Measurements from ENCODE around the gene GLMN.

Gene GLMN, protein sequence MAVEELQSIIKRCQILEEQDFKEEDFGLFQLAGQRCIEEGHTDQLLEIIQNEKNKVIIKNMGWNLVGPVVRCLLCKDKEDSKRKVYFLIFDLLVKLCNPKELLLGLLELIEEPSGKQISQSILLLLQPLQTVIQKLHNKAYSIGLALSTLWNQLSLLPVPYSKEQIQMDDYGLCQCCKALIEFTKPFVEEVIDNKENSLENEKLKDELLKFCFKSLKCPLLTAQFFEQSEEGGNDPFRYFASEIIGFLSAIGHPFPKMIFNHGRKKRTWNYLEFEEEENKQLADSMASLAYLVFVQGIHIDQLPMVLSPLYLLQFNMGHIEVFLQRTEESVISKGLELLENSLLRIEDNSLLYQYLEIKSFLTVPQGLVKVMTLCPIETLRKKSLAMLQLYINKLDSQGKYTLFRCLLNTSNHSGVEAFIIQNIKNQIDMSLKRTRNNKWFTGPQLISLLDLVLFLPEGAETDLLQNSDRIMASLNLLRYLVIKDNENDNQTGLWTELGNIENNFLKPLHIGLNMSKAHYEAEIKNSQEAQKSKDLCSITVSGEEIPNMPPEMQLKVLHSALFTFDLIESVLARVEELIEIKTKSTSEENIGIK

GRCh38 chr1:92298573-92299476 is at the start of gene GLMN, which contains the start of gene RPAP2:
Gene GLMN (minus strand): TSS chr1:92298987. CDS start chr1:92297999, 988 bp downstream.
Gene RPAP2 (plus strand): TSS chr1:92299059. CDS start chr1:92299074, 15 bp downstream.
- DNase-seq (ENCODE audit: low read depth) = peak; percentile 54

DNA sequence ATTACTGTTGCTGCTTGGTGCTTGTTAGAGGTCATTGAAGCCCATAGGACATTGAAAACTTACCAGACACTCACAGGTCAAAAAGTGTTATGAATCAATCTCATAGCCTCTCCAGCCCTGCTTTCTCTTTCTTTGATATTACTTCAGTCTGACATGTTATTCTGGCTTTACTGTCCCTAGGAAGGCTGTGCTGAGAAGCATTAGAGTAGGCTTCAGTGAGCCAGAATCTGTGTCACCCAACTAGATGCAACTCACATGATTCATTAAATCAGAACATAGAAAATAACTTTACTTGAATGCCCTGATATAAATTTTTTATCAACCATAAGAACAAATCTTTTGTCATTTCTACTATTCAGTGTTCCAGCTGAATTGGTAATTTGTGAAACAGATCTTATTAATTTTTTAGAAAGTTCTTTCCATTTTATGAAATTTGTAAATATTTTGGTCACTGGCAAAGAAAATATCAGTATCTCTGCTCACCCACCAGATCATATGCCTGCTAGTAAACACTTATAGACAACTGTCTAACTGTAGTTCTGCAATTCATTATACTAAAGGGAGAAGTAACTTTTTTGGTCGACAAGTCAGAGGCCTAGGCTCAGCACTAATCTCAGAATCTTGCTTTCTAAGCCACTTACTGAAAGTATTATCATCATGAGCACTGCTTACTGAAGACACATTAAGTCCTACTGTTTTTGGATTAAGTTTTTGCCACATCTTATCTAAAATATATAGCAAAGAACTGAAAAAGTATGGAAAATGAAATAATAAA is 48.3 kb upstream of the GLMN start:
- DNase-seq (ENCODE audit: low read depth) = no peak

GRCh38 chr1:92343061-92343460 is 44.3 kb upstream of the GLMN start:
- no peak for DNase-seq (ENCODE audit: low read depth)

DNA sequence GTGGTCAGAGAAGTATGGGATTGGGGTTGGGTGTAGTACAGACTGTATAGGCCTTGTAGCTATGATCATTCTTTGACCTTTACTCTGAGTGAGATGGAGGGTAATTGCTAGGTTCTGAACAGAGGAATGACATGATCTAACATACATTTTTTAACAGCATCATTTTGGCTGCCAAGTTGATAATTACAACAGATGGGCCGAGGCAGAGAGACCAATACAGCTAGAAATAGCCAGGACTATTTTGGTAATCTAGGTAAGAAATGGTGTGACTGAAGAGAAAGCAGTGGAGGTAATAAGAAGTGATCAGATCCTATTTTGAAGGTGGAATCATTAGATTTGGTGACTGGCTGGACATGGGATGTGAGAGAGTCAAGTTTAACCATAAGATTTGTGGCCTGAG is 43.6 kb upstream of the GLMN start:
- no peak for DNase-seq (ENCODE audit: low read depth)

DNA sequence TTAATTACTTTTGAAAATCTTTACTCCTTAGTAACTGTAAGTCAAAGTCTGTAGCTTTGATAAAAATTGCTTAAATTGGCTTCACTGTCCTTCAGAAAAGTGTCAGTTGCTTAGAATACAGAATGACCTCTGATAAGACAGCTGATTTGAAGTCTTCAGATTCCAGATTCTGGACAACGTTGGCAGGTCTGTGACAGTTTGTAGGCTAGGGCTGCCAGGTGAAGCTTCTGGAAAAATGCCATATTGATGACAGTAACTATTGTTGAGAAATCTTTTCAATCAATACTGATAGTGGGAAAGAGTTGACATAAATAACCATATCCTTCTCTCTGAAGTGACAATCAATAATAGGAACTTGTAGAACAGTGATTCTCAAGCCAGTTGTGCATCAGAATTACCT is 41.4 kb upstream of the GLMN start:
- no peak for DNase-seq (ENCODE audit: low read depth)

DNA sequence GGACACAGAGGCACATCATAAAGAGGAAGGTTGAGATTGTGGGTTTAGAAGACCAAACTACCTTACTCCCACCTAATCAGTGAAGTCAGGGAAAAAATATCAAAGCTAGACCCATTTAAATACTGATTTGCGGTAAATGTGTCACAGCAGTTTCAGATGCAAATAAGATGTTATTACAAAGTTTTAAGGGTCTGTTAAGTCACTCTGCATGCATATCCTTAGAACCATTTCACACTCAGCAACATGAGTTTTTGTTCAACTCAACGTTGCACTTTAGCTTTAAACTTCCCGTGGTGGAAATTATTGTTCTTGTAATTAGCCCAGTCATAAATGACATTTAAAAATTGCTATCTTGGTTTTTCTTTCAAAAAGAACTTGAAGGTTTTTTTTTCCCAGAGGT is 34.9 kb upstream of the GLMN start:
- no peak for DNase-seq (ENCODE audit: low read depth)

GRCh38 chr1:92329347-92330129 is 30.8 kb upstream of the GLMN start:
- DNase-seq (ENCODE audit: low read depth) = no peak

- no peak for DNase-seq (ENCODE audit: low read depth)
Observed at GRCh38 chr1:92327794-92328193, 29.0 kb upstream of the GLMN start.

DNA sequence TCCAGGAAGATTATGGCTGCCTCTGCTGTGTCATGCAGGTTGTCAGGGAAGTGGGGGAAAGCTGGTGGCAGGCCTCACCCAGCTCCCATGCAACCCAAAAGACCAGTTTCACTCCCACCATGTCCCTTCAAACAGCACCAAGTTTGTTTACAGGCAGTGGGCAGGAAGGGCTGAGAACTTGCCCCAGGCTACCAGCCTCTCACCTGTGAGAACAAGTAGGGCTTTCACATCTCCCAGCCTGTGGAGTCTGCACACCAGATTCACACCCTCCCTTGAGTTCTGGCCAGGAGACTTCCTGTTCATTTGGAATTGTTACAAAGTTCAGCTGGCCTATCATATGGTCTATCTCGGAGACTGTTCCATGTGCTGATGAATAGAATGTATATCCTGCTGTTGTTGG is 27.9 kb upstream of the GLMN start:
- no peak for DNase-seq (ENCODE audit: low read depth)

DNA sequence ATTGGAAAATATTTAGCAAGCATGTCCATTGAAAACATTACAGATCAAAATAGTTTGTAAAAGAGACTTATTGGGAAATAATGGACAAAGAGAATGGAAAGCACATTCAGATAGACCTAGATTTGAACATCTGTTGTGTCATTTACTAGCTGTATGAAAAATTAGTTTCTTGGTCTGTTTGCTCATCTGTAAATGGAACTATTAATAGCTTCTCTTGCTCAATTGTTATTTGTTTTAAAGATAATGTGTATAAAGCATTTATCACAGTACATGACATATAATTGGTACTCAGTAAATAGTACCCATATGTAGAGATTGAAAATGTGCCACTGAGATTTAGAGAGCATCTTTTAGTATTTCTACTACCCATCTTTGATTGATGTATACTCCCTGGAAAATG is 26.0 kb upstream of the GLMN start:
- no peak for DNase-seq (ENCODE audit: low read depth)

GRCh38 chr1:92323473-92324453 is 25.0 kb upstream of the GLMN start:
- DNase-seq (ENCODE audit: low read depth) = no peak

GRCh38 chr1:92317836-92318493 is 19.2 kb upstream of the GLMN start:
- no peak for DNase-seq (ENCODE audit: low read depth)

GRCh38 chr1:92315766-92316599 is 17.2 kb upstream of the GLMN start:
- peak; percentile 25 for DNase-seq (ENCODE audit: low read depth)

- no peak for DNase-seq (ENCODE audit: low read depth)
Observed at GRCh38 chr1:92314024-92314423, 15.2 kb upstream of the GLMN start.

DNA sequence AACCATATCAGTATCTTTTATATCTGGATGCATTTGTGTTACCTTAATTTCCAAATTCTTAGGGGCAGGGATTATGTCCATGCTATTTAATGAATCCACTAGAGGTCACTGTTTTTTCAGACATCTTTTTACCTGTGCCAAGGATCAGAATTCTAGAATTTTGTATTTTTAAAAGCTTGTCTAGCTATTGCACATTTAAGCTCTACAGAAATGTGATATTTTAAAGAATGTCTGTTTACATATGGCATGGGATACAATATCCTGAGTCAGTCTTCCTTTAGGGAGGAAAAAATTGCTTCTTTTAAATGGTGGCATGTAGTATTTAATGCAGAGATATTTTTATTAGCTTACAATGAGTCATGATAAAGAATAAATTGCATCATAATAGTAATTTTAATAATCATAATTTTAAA is 11.4 kb upstream of the GLMN start:
- no peak for DNase-seq (ENCODE audit: low read depth)

DNA sequence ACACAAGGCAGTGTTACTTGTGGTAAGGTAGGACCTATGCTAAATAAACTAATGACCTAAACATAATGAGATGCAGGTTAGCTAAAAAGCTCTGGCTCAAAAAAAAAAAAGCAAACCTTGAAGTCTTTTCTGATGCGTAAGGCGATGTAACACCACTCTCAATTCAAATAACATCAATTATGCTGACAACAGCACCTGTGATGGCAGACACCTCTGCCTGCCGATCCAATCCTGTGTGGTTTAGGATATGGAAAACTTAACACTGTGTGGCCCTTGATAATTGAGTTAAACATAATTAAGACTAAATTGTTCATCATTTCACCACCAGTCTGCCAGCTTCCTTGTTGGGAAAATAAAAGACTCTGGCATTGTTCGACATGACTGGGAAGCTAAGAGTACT is 9.2 kb upstream of the GLMN start:
- no peak for DNase-seq (ENCODE audit: low read depth)

GRCh38 chr1:92306020-92306419 is 7.2 kb upstream of the GLMN start:
- no peak for DNase-seq (ENCODE audit: low read depth)

- no peak for DNase-seq (ENCODE audit: low read depth)
Observed at GRCh38 chr1:92301021-92301420, 2.2 kb upstream of the GLMN start.

All from activated gamma-delta T cell treated with anti-CD3 and anti-CD28 coated beads, Interleukin-2, amount 50 U/mL, for 16 hours (primary cell).